ENCODE data around the gene SORL1.
"Not testable (repeated sequence)": the region's sequence is repeated elsewhere in the genome, so short reads cannot be mapped to it uniquely, and the experiment has no call there.

The SORL1 gene

DNA sequence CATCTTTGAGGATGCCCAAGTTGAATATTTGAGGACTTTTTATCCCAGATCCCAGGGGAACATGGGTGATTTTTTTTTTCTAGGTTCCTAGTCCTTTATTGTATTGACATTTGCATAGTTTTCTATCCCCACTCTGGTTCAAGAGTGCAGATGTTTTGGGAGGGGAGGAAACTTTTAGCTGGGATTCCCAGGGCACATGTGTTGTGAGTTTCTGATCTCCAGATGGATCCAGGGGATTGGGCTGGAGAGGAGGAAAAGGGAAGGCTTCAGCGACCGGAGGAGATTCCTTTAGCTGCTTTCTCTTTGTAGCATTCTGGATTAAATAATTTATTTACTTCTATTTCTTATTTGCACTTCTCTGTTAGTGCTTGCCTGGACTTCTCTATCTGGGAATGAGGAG, 15.4 kb downstream of the SORL1 start:
- no peak overlapping the region for H3K4me3 ChIP-seq
- H3K27ac ChIP-seq: peak overlapping the region in 16 of 21 experiments; percentile 5 to 79 (median 48)

DNA sequence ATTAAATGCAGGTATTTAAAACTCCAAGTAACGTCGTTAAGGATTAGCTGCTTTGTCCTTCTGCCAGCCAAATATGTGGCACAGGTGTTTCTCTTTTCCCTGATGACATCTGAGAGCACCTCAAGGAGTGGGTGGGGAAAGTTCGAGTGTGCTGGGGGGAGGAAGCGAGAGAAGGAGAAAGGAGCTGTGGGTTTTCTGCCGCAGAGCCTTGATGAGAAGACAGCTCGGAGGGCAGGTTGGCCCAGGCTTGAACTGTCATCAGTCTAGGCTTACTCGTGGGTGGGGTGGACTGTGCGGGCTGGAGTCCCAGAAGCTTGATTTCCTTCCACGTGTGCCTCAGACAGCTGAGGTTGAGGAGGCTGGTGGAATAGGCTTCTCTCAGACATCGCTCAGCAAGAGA, 15.9 kb downstream of the SORL1 start:
- H3K4me3 ChIP-seq: no peak overlapping the region
- H3K27ac ChIP-seq: peak overlapping the region in 13 of 21 experiments; percentile 10 to 73 (median 39)

DNA sequence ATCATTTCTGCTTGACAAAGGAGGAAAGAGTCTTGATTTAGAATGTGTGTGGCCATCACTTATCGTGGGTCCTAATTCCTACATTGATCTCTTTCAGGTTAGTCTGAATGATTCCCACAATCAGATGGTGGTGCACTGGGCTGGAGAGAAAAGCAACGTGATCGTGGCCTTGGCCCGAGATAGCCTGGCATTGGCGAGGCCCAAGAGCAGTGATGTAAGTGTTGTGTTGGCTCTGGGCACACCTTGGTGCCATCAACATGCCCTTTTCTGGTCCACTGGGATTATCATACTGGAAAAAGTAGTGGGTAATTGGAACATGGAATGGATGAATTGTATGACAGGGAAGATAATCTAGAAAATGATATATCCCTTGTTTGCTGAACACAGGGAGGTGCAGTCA, 17.8 kb downstream of the SORL1 start:
- no peak overlapping the region for H3K27ac ChIP-seq

DNA sequence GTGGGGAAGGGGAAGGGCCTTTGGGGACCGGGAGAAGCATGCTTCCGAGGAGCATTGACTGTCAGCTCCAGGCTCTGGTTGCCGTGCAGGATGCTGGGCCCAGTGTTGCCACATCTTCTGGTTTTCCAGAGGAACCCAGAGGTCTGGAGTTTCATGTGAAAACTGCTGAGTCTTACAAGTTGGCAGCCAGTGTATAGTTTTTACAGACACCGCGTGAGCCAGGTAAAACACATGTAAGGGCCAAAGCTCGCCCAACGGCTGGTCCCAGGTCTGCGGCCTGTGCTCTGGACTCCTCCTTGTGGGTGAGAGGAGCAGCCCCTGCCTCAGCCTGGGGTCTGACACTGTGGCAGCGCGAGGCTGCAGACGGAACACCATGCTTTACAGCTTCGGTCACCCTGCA, 19.1 kb downstream of the SORL1 start:
- no peak overlapping the region for H3K4me3 ChIP-seq
- H3K27ac ChIP-seq: no peak overlapping the region

More for the DNA sequence above, 17.8 kb downstream of the SORL1 start:
- H3K4me3 ChIP-seq: no peak overlapping the region

DNA sequence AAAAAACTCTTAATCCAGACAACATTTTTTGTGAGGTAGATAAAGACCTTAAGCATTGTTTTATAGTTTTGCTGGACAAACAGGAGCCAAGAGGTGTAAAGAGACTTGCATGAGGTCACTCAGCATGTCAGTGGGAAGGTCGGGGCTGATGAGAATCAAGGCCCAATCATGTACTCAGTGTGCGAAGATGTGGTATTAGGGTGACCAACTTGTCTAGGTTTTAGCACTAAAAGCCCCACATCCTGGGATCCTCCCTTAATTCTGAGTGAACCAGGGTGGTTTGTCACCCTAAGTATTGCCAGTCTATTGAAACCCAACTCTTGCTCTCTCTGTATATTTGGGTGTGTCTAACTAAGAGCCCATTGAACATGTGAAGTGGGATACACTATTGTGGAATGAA, 20.2 kb downstream of the SORL1 start:
- Histone ChIP-seq H3K27ac (no peak overlapping the region), H3K4me3 (no peak overlapping the region)

DNA sequence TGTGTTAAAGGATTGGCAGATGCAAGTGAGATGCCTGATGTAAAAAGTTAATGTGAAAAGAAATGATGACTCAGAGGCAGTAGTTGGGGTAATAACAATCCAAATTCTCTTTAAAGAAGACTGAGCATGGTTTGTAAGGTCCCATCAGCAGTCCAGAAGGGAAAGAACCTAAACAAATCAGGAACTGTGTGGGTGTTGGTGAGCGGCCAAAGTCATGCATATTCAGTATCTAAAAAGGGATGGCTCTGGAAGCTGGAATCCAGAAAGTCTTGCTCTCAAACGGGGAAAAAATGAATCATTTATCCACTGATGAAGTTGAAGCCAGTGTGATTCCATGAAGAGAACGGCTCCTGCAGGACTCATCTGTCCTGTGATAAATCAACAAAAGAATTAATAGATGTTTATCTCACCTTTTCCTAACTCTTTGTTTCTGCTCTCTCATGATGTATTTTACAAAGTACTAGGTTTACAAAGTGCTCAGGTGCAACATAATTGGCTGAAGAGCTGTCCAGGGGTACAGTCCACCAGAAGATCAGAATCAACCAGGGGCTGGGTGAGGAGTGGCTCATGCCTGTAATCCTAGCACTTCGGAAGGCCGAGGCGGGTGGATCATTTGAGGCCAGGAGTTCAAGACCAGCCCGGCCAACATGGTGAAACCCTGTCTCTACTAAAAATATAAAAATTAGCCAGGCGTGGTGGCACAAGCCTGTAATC, 21.1 kb downstream of the SORL1 start:
- no peak overlapping the region for H3K4me3 ChIP-seq
- H3K27ac ChIP-seq: no peak overlapping the region

- Histone ChIP-seq H3K27ac (no peak overlapping the region), H3K4me3 (no peak overlapping the region)
These were observed 22.6 kb downstream of the SORL1 start for GRCh38 chr11:121474680-121475079.

DNA sequence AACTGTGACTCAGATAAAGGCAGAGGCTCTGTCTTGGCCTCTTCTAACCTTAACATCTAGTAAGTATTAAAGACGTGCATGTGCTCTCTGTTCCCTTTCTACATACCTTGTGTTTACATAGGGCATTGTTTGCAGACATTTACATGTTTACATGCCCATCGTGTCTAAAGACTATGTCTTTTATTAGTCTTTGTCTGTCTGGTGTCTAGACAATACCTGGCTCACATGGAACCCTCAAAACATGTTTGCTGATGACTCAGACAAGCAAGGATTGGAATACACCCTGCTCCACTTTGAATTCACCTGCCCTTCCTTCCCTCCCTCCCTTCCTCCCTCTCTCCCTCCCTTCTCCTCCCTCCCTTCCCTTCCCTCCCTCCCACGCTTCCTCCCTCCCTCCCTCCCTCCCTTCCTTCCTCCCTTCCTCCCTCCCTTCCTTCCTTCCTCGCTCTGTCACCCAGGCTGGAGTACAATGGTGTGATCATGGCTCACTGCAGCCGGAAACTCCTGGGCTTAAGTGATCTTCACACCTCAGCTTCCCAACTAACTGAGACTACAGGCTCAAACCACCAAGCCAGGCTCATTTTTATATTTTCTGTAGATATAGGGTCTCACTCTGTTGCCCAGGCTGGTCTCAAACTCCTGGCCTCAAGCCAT, 24.4 kb downstream of the SORL1 start:
- Histone ChIP-seq H3K27ac (peak overlapping the region in 3 of 21 experiments; percentile 22 to 54 (median 44)), H3K4me3 (no peak overlapping the region)

GRCh38 chr11:121478226-121478894, 26.2 kb downstream of the SORL1 start:
- Histone ChIP-seq H3K27ac (no peak overlapping the region), H3K4me3 (no peak overlapping the region)

DNA sequence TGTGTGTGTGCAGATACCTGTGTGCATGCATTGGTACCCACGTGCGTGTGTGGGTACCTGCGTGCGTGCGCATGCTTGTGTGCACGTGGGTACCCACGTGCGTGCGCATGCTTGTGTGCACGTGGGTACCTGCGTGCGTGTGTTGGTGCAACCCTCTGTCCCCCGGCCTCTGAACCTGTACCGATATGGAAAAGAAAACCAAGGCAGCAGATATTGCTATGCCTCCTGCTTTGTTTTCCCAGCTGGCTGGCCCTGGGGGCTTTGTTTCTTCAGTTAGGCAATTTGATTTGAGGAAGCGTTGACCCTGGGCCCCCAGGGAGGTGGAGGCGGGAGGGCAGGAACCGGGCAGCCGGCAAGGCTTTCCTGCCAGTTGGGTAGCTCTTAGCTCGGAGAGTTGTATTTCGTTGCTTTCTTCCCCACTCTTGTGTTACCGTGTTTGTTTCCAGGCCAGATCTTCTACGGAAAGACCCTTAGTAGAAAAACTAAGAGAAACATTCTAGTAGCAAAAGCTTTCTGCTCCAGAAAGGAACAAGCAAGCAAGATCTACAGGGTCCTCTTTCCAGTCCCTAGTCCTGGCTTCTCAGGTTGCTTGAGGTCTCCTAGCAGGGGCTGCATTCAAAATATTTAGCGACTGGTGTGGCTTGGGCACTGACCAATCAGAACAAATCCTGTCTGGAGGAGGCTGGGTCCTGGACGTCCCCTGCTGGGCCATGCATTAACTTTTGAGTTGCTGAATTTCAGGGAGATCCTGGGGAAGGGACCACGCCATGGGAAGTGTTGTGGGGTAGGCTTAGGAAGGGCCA, 27.0 kb downstream of the SORL1 start:
- H3K4me3 ChIP-seq: no peak overlapping the region
- no peak overlapping the region for H3K27ac ChIP-seq

DNA sequence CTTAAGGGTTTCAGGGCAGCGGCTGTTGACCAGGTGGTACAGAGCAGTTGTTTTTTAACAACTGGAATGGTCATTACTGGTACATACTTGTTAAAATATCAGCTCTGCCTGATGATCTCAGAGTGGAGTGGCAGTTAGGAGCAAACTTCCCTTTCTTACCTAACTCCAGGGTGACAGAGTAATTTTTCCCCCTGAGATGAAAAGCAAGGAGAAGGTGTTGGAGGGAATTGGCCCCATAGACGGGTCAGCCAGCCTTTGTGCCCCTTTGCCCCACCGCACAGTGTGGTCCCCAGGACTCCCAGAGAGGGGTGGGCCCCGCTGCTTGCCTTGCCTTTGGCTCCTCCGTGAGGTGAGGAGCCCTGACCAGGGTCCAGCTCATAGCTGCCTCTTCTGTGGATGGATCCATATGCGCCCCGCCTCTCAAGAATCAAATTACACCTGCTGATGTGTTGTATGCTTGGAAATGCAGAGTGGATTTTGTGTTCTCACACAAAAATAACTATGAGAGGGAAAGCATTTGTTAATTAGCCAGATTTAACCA, 27.7 kb downstream of the SORL1 start:
- H3K4me3 ChIP-seq: no peak overlapping the region

DNA sequence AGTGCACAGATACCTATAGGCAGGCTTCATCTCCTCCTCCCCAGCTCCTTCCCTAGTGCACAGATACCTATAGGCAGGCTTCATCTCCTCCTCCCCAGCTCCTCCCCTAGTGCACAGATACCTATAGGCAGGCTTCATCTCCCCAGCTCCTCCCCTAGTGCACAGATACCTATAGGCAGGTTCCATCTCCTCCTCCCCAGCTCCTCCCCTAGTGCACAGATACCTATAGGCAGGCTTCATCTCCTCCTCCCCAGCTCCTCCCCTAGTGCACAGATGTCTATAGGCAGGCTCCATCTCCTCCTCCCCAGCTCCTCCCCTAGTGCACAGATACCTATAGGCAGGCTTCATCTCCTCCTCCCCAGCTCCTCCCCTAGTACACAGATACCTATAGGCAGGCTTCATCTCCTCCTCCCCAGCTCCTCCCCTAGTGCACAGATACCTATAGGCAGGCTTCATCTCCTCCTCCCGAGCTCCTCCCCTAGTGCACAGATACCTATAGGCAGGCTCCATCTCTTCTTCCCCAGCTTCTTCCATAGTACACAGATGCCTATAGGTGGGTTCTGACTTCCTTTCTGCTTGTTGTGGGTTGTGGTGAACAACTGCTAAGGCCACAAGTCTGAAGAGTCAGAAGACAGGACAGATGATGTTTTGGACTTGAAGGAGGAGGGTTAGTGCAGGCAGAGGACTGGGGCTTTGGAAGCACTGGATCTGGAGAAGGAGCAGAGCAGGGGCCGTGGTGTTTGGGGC, 29.5 kb downstream of the SORL1 start:
- not testable (repeated sequence) for H3K4me3 ChIP-seq
- peak overlapping the region in 10 of 21 experiments; percentile 3 to 84 (median 62) for H3K27ac ChIP-seq

More for the DNA sequence above, 27.7 kb downstream of the SORL1 start:
- H3K27ac ChIP-seq: no peak overlapping the region

- H3K27ac ChIP-seq: peak overlapping the region in 10 of 21 experiments; percentile 3 to 84 (median 62)
- H3K4me3 ChIP-seq: no peak overlapping the region
These were observed 30.4 kb downstream of the SORL1 start for GRCh38 chr11:121482231-121483129.

GRCh38 chr11:121483805-121484480, 31.8 kb downstream of the SORL1 start:
- Histone ChIP-seq H3K27ac (peak overlapping the region in 6 of 21 experiments; percentile 3 to 84 (median 78)), H3K4me3 (no peak overlapping the region)

DNA sequence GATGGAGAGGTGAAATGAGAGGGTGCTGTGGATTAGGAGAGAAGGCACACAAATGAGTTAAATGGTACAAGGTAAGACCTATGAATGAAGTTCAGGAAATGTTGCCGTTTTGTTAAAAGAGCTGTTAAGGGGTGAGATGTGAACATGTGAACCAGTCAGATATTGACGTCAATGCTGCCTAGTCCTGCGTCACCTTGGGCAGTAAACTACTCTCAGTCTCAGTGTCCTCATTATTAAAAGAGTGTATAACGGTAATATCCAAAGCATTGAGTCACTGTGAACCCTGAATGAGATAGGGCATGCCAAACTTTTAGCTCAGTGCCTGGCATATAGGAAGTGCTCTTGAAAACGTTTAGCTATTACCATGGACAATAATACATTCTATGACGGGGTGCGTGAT, 33.1 kb downstream of the SORL1 start:
- no peak overlapping the region for H3K27ac ChIP-seq
- no peak overlapping the region for H3K4me3 ChIP-seq

- Histone ChIP-seq H3K27ac (no peak overlapping the region), H3K4me3 (no peak overlapping the region)
These were observed 33.9 kb downstream of the SORL1 start for GRCh38 chr11:121486054-121486453.

GRCh38 chr11:121487191-121487590, 35.1 kb downstream of the SORL1 start:
- Histone ChIP-seq H3K4me3 (no peak overlapping the region), H3K27ac (no peak overlapping the region)

All from skin epidermis (tissue), 12 donors.